HG02759 (cell line): ENCODE results near the gene CD33.
"Not testable (repeated sequence)": the region's sequence is repeated elsewhere in the genome, so short reads cannot be mapped to it uniquely, and the experiment has no call there.

Experiments used
- ATAC-seq: cut with Tn5 transposase; IDR thresholded peaks from one replicate; pipeline ENCODE4 v1.9.1; 2021; ENCODE audit warnings: mild to moderate bottlenecking, moderate library complexity; ENCODE audit not compliant: unreplicated experiment

CD33 gene

GRCh38 chr19:51224898-51225393, at the start of gene CD33:
Gene CD33, plus strand, starts transcription at chr19:51225080. Its CDS starts 39 bp downstream, at chr19:51225119.
- ATAC-seq, result not testable (repeated sequence)

- ATAC-seq, result no peak
These were observed 45.6 kb upstream of the CD33 start for GRCh38 chr19:51179256-51179655.

- no peak for ATAC-seq
These were observed 43.4 kb upstream of the CD33 start for GRCh38 chr19:51181377-51181912.

GRCh38 chr19:51181913-51182419, 42.9 kb upstream of the CD33 start:
- ATAC-seq, result no peak

- ATAC-seq, result no peak
These were observed 41.3 kb upstream of the CD33 start for GRCh38 chr19:51183629-51184028.

- no peak for ATAC-seq
These were observed 39.6 kb upstream of the CD33 start for GRCh38 chr19:51185069-51185867.

- no peak for ATAC-seq
These were observed 39.0 kb upstream of the CD33 start for GRCh38 chr19:51185868-51186215.

- no peak for ATAC-seq
These were observed 38.6 kb upstream of the CD33 start for GRCh38 chr19:51186323-51186722.

- ATAC-seq, result no peak
These were observed 37.3 kb upstream of the CD33 start for GRCh38 chr19:51187395-51188226.

- ATAC-seq, result no peak
These were observed 36.7 kb upstream of the CD33 start for GRCh38 chr19:51188227-51188559.

GRCh38 chr19:51192689-51193088, 32.2 kb upstream of the CD33 start:
- ATAC-seq, result no peak

- ATAC-seq, result no peak
These were observed 30.2 kb upstream of the CD33 start for GRCh38 chr19:51194527-51195315.

- no peak for ATAC-seq
These were observed 29.6 kb upstream of the CD33 start for GRCh38 chr19:51195316-51195586.

- no peak for ATAC-seq
These were observed 29.3 kb upstream of the CD33 start for GRCh38 chr19:51195616-51196015.

GRCh38 chr19:51196181-51196580, 28.7 kb upstream of the CD33 start:
- no peak for ATAC-seq

- ATAC-seq, result no peak
These were observed 26.2 kb upstream of the CD33 start for GRCh38 chr19:51198641-51199040.

- ATAC-seq, result no peak
These were observed 24.7 kb upstream of the CD33 start for GRCh38 chr19:51200071-51200666.

- no peak for ATAC-seq
These were observed 23.2 kb upstream of the CD33 start for GRCh38 chr19:51201712-51202111.

GRCh38 chr19:51203916-51204315, 21.0 kb upstream of the CD33 start:
- no peak for ATAC-seq

- no peak for ATAC-seq
These were observed 20.6 kb upstream of the CD33 start for GRCh38 chr19:51204321-51204720.

GRCh38 chr19:51207747-51208146, 17.1 kb upstream of the CD33 start:
- no peak for ATAC-seq
